Peyer's patch (tissue), 4 donors: ENCODE data around the gene PTPN5.

Source experiments
- CTCF ChIP-seq, 6 experiments: fragments of 450-650 bp in 4 of 6; fragments of 200-600 bp in 2 of 6; sonication (generic) in 1 of 6; IDR thresholded peaks; one replicate each; pipeline ENCODE4 v1.5.1; 2017 to 2019; ENCODE audit warnings: antibody characterized with exemption in 6 of 6, mild to moderate bottlenecking in 3 of 6, moderate library complexity in 1 of 6
- POLR2A ChIP-seq, 2 donors: fragments of 450-650 bp; IDR thresholded peaks; one replicate each; pipeline ENCODE4 v1.5.1; 2017; ENCODE audit warnings: antibody characterized with exemption in 2 of 2, mild to moderate bottlenecking in 2 of 2, moderate library complexity in 2 of 2

GRCh38 chr11:18780329-18780728, 11.3 kb downstream of the PTPN5 start:
- no peak for TF ChIP-seq CTCF (IDR thresholded peaks at IDR 0.05)
- TF ChIP-seq POLR2A (IDR thresholded peaks at IDR 0.05), result no peak
